ENCODE results near the gene OSTM1.

OSTM1 gene

GRCh38 chr6:108039681-108040080, 34.9 kb downstream of the OSTM1 start:
- H3K4me3 ChIP-seq (ENCODE audit: low read depth, low read length), result no peak overlapping the region
- no peak for TF ChIP-seq CTCF (IDR thresholded peaks at IDR 0.05; ENCODE audit: borderline replicate concordance, insufficient read depth, low read depth, low read length)

GRCh38 chr6:108036884-108037283, 37.7 kb downstream of the OSTM1 start:
- no peak for TF ChIP-seq CTCF (IDR thresholded peaks at IDR 0.05; ENCODE audit: borderline replicate concordance, insufficient read depth, low read depth, low read length)
- no peak overlapping the region for H3K4me3 ChIP-seq (ENCODE audit: low read depth, low read length)

GRCh38 chr6:108031968-108032367, 42.6 kb downstream of the OSTM1 start:
- no peak for TF ChIP-seq CTCF (IDR thresholded peaks at IDR 0.05; ENCODE audit: borderline replicate concordance, insufficient read depth, low read depth, low read length)
- no peak overlapping the region for H3K4me3 ChIP-seq (ENCODE audit: low read depth, low read length)

- no peak overlapping the region for H3K4me3 ChIP-seq (ENCODE audit: low read depth, low read length)
- TF ChIP-seq CTCF (IDR thresholded peaks at IDR 0.05; ENCODE audit: borderline replicate concordance, insufficient read depth, low read depth, low read length), result no peak
Measured at GRCh38 chr6:108030211-108030610, 44.3 kb downstream of the OSTM1 start.

- no peak overlapping the region for H3K4me3 ChIP-seq (ENCODE audit: low read depth, low read length)
- no peak for TF ChIP-seq CTCF (IDR thresholded peaks at IDR 0.05; ENCODE audit: borderline replicate concordance, insufficient read depth, low read depth, low read length)
Measured at GRCh38 chr6:108029226-108029921, 45.2 kb downstream of the OSTM1 start.

- no peak overlapping the region for H3K4me3 ChIP-seq (ENCODE audit: low read depth, low read length)
- no peak for TF ChIP-seq CTCF (IDR thresholded peaks at IDR 0.05; ENCODE audit: borderline replicate concordance, insufficient read depth, low read depth, low read length)
Measured at GRCh38 chr6:108027594-108027993, 46.9 kb downstream of the OSTM1 start.

GRCh38 chr6:108027056-108027455, 47.5 kb downstream of the OSTM1 start:
- no peak for TF ChIP-seq CTCF (IDR thresholded peaks at IDR 0.05; ENCODE audit: borderline replicate concordance, insufficient read depth, low read depth, low read length)
- no peak overlapping the region for H3K4me3 ChIP-seq (ENCODE audit: low read depth, low read length)

Measured in GM12875 (cell line).